ENCODE results near the gene GRIP2. TPM values are rescaled to one million over a fixed set of nuclear protein-coding genes. Genes with fewer than 3 reads are reported as not detected.

GRIP2 gene
- polyA plus RNA-seq, 1 donor from 2014 or later: 8.6 TPM

- Histone ChIP-seq H4K20me1 (ENCODE audit: insufficient read depth) (no peaks in the 10 kb centered on the region), H3K27ac (ENCODE audit: low read length) (no peak overlapping the region), H3K9ac (ENCODE audit: low read length) (no peak overlapping the region), H3K4me2 (ENCODE audit: low read length) (no peak overlapping the region), H3K79me2 (replicated peaks; ENCODE audit: insufficient read depth, low read length) (no peaks in the 10 kb centered on the region), H3K9me2 (ENCODE audit: insufficient read depth, low read length) (no peaks in the 10 kb centered on the region), H3K4me3 (ENCODE audit: low read length) (no peak overlapping the region), H3F3A (ENCODE audit: insufficient read depth, low read length, poor library complexity, severe bottlenecking) (no peaks in the 10 kb centered on the region), H3K36me3 (ENCODE audit: insufficient read depth, low read length) (peaks cover 14% of the 10 kb centered on the region), H3K27me3 (ENCODE audit: insufficient read depth, low read depth, low read length) (no peaks in the 10 kb centered on the region), H2AFZ (ENCODE audit: low read depth, low read length) (no peak overlapping the region), H3K9me3 (ENCODE audit: low read length) (no peaks in the 10 kb centered on the region)
- no peak for TF ChIP-seq SMC3 (conservative IDR thresholded peaks at IDR 0.05; ENCODE audit: poor library complexity)
Measured at GRCh38 chr3:14450922-14451606, 89.1 kb downstream of the GRIP2 start.

- Histone ChIP-seq H4K20me1 (ENCODE audit: insufficient read depth) (no peaks in the 10 kb centered on the region), H3K27ac (ENCODE audit: low read length) (no peak overlapping the region), H3K9me2 (ENCODE audit: insufficient read depth, low read length) (no peaks in the 10 kb centered on the region), H3F3A (ENCODE audit: insufficient read depth, low read length, poor library complexity, severe bottlenecking) (no peaks in the 10 kb centered on the region), H3K36me3 (ENCODE audit: insufficient read depth, low read length) (peaks cover 14% of the 10 kb centered on the region), H3K9me3 (ENCODE audit: low read length) (no peaks in the 10 kb centered on the region), H3K79me2 (replicated peaks; ENCODE audit: insufficient read depth, low read length) (no peaks in the 10 kb centered on the region), H3K4me2 (ENCODE audit: low read length) (no peak overlapping the region), H3K9ac (ENCODE audit: low read length) (no peak overlapping the region), H3K27me3 (ENCODE audit: insufficient read depth, low read depth, low read length) (no peaks in the 10 kb centered on the region), H3K4me3 (ENCODE audit: low read length) (no peak overlapping the region), H2AFZ (ENCODE audit: low read depth, low read length) (no peak overlapping the region)
- TF ChIP-seq REST (IDR thresholded peaks at IDR 0.05; ENCODE audit: borderline replicate concordance): no peak
- no peak for TF ChIP-seq POLR2AphosphoS5 (IDR thresholded peaks at IDR 0.05)
- TF ChIP-seq RAD21 (conservative IDR thresholded peaks at IDR 0.05): no peak
- no peak for TF ChIP-seq EZH2 (IDR thresholded peaks at IDR 0.05; ENCODE audit: borderline replicate concordance, insufficient read depth, low read length, poor library complexity, severe bottlenecking)
- no peak for TF ChIP-seq EP300 (conservative IDR thresholded peaks at IDR 0.05; ENCODE audit: poor library complexity, severe bottlenecking)
- TF ChIP-seq MXI1 (conservative IDR thresholded peaks at IDR 0.05; ENCODE audit: poor library complexity, severe bottlenecking): no peak
- no peak for TF ChIP-seq TAF1 (IDR thresholded peaks at IDR 0.05; ENCODE audit: low read depth)
- TF ChIP-seq SMC3 (conservative IDR thresholded peaks at IDR 0.05; ENCODE audit: poor library complexity): no peak
- TF ChIP-seq CTCF (IDR thresholded peaks at IDR 0.05; ENCODE audit: poor library complexity, severe bottlenecking): no peak
Measured at GRCh38 chr3:14450506-14450905, 89.6 kb downstream of the GRIP2 start.
